GM12872 (cell line): Measurements from ENCODE around the gene SLC35A4.

Experiments
- TF ChIP-seq, protein P1 (sequence below): IDR thresholded peaks from 3 replicates; pipeline ENCODE4 v1.5.1; 2011; ENCODE audit warnings: low read depth, mild to moderate bottlenecking, low read length, moderate library complexity; ENCODE audit not compliant: insufficient read depth

SLC35A4 gene

GRCh38 chr5:140561753-140562523 lies 2.7 kb upstream of the SLC35A4 start:
- TF ChIP-seq, protein P1, sequence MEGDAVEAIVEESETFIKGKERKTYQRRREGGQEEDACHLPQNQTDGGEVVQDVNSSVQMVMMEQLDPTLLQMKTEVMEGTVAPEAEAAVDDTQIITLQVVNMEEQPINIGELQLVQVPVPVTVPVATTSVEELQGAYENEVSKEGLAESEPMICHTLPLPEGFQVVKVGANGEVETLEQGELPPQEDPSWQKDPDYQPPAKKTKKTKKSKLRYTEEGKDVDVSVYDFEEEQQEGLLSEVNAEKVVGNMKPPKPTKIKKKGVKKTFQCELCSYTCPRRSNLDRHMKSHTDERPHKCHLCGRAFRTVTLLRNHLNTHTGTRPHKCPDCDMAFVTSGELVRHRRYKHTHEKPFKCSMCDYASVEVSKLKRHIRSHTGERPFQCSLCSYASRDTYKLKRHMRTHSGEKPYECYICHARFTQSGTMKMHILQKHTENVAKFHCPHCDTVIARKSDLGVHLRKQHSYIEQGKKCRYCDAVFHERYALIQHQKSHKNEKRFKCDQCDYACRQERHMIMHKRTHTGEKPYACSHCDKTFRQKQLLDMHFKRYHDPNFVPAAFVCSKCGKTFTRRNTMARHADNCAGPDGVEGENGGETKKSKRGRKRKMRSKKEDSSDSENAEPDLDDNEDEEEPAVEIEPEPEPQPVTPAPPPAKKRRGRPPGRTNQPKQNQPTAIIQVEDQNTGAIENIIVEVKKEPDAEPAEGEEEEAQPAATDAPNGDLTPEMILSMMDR = no peak

- TF ChIP-seq, protein P1 = no peak
These were observed 1.0 kb upstream of the SLC35A4 start for GRCh38 chr5:140563596-140563995.

- TF ChIP-seq, protein P1 = no peak
These were observed 574 bp downstream of the SLC35A4 start for GRCh38 chr5:140565024-140565779.

GRCh38 chr5:140565780-140566095 lies 1.1 kb downstream of the SLC35A4 start:
- TF ChIP-seq, protein P1 = no peak

DNA sequence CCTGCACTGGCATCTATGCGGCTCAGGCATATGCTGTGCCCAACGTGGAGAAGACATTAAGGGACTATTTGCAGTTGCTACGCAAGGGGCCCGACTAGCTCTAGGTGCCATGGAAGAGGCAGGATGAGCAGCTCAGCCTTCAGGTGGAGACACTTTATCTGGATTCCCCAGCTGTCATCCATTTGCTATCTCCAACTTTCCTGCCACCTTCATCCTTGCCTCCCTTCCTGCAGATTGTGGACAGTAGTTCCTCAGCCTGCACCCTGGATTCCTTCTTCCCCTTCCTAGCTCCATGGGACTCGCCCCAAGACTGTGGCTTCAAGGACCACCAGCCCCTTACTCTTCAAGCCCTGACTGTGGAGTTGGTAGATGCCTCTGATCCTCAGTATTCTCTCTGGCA lies 2.0 kb downstream of the SLC35A4 start:
- TF ChIP-seq, protein P1 = no peak

GRCh38 chr5:140567136-140567818 lies 2.6 kb downstream of the SLC35A4 start:
- TF ChIP-seq, protein P1 = no peak

DNA sequence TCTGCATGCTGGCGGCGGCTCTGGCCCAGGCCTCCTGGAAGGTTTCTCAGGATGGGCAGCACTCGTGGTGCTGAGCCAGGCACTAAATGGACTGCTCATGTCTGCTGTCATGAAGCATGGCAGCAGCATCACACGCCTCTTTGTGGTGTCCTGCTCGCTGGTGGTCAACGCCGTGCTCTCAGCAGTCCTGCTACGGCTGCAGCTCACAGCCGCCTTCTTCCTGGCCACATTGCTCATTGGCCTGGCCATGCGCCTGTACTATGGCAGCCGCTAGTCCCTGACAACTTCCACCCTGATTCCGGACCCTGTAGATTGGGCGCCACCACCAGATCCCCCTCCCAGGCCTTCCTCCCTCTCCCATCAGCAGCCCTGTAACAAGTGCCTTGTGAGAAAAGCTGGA lies 3.2 kb downstream of the SLC35A4 start:
- TF ChIP-seq, protein P1 = no peak
